Activated CD4-positive, alpha-beta memory T cell treated with anti-CD3 and anti-CD28 coated beads for 36 hours (primary cell): ENCODE measurements around the gene PLSCR5. TPM values are rescaled to one million over a fixed set of nuclear protein-coding genes. Genes with fewer than 3 reads are reported as not detected.

Experiments
- CTCF ChIA-PET: fragments of 350-600 bp; sonication (Branson Sonifier 250); formaldehyde crosslinking; loops from one replicate; lab custom pipeline; 2021; ENCODE audit warnings: antibody characterized with exemption, inconsistent platforms; lab: Charles Lee
- POLR2A ChIA-PET: fragments of 350-600 bp; sonication (Branson Sonifier 250); formaldehyde crosslinking; loops from one replicate; lab custom pipeline; 2021; ENCODE audit warnings: antibody characterized with exemption; lab: Charles Lee
- DNase-seq: peaks from one replicate; pipeline ENCODE4 v3.0.0-alpha.2; 2020
- H3K27ac Mint-ChIP-seq: one replicate; pipeline ENCODE4 v1.8.0; 2021; ENCODE audit warnings: mixed read lengths
- H3K27me3 Mint-ChIP-seq: one replicate; pipeline ENCODE4 v1.8.0; 2021; ENCODE audit warnings: mixed read lengths
- H3K36me3 Mint-ChIP-seq: one replicate; pipeline ENCODE4 v1.8.0; 2021; ENCODE audit warnings: mixed read lengths
- H3K4me1 Mint-ChIP-seq: one replicate; pipeline ENCODE4 v1.8.0; 2021; ENCODE audit warnings: low read depth, mixed read lengths
- H3K4me3 Mint-ChIP-seq: one replicate; pipeline ENCODE4 v1.8.0; 2021; ENCODE audit warnings: mild to moderate bottlenecking, mixed read lengths
- H3K9me3 Mint-ChIP-seq: one replicate; pipeline ENCODE4 v1.8.0; 2021; ENCODE audit warnings: mixed read lengths
- intact Hi-C: fragments of 100-400 bp; cut with micrococcal nuclease; formaldehyde crosslinking; loops from one replicate; pipeline ENCODE4 v1.15.1; 2023
- total RNA-seq, 2 experiments: library from RNA; stranded (reverse); gene quantifications; one replicate each; pipeline ENCODE4 v1.2.3, GENCODE V29; 2021

Gene PLSCR5, protein sequence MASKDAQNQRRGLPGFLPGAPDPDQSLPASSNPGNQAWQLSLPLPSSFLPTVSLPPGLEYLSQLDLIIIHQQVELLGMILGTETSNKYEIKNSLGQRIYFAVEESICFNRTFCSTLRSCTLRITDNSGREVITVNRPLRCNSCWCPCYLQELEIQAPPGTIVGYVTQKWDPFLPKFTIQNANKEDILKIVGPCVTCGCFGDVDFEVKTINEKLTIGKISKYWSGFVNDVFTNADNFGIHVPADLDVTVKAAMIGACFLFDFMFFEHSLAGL
- total RNA-seq, result not detected

DNA sequence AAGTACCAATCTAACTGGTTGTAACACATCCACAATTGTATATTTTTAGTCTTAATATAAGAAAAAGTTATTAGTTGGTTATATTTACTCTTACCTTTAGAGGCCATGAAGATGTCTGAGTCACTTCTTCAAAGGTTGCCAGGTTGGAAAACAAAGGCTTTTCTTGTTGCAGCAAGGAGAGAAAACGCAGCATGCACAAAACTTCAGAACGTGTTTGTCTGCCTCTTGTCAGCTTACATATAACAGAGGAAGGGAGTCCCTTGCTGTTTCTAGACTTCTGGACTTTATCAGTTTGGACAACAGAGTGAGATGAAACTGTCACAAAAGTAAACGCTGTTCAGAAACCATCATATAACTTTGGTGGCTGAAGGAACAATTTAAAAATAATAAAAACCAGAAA lies at the start of gene PLSCR5:
Gene PLSCR5 (minus strand): TSS at position 241 of the 400 bp plus-strand sequence. CDS start 134 bp downstream, at position 107.
- no peak for DNase-seq
- no peak within 1 kb of the TSS for H3K4me3 Mint-ChIP-seq
- peaks cover 6% of the 10 kb centered on the region for H3K27me3 Mint-ChIP-seq
- H3K36me3 Mint-ChIP-seq, result no peaks in the 10 kb centered on the region
- no peak within 1 kb of the TSS for H3K27ac Mint-ChIP-seq
- CTCF ChIA-PET, result no interaction called here
- H3K9me3 Mint-ChIP-seq, result no peaks in the 10 kb centered on the region
- intact Hi-C loops, result no loop called here
- H3K4me1 Mint-ChIP-seq, result no peaks in the 10 kb centered on the region
- POLR2A ChIA-PET, result no interaction called here

DNA sequence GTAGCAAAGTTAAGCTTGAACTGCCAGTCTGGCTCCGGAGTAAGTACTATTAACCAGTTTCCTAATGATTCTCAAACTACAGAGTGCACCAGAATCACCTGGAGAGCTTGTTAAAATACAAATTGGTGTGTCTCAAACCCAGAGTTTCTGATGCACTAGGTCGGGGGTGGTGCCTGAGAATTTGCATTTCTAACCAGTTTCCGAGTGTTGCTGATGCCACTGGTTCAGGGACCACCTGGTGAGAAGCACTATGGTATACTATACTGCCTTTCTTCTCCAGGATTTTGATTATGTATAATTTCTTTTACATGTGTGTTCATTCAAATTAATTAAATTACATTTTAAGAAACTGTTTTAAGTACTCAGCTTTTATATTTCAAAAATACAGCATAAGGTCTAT lies 48.8 kb upstream of the PLSCR5 start:
- ChIA-PET POLR2A (no interaction called here), CTCF (no interaction called here)
- Mint-ChIP-seq H3K9me3 (no peaks in the 10 kb centered on the region), H3K4me3 (no peak overlapping the region), H3K36me3 (no peaks in the 10 kb centered on the region), H3K27me3 (no peaks in the 10 kb centered on the region), H3K4me1 (no peaks in the 10 kb centered on the region), H3K27ac (no peak overlapping the region)
- intact Hi-C loops, result no loop called here
- no peak for DNase-seq

DNA sequence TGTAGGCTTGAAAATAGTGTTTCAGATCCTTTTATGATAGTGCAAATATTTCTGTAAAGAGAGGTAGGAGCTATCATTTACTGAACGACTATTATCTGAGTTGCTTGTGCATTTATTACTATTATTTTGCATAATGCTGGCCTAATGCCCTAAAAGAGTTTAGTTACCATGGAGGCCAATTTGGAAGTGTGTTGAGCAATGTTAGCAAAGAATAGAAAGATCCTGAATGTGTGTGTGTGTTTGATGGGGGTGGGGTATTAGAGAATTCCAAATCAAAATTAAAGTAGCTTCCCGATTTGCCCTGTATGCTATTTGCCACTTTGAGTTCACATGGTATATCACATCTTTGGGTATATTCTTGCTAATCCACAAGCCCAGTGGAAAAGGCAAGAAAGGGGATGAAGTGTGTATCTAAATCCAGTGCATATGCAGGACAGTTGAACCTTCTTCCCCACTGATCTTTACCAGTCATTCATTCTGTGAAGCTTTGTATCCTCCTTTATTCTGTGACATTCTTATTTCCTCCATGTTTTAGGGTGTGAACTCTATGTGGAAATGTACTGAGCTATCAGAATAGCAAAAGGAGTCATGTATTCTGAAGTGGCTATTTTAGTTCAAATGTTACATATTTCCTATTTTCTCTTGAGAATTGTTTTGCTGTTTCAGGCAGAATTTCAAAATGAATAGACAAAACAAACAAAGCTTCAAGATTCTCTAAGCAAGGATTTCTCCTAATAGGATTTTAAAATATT lies 45.7 kb upstream of the PLSCR5 start:
- Mint-ChIP-seq H3K36me3 (no peaks in the 10 kb centered on the region), H3K4me1 (no peaks in the 10 kb centered on the region), H3K4me3 (no peak overlapping the region), H3K27me3 (no peaks in the 10 kb centered on the region), H3K9me3 (no peaks in the 10 kb centered on the region), H3K27ac (no peak overlapping the region)
- no peak for DNase-seq
- intact Hi-C loops, result no loop called here
- ChIA-PET CTCF (interaction anchor here (0.6 to 1.3 kb wide), 3 partner anchors 10 to 241 kb away, joined by 3 to 4 read pairs (median 3); no protein-coding TSS in a partner anchor), POLR2A (no interaction called here)

DNA sequence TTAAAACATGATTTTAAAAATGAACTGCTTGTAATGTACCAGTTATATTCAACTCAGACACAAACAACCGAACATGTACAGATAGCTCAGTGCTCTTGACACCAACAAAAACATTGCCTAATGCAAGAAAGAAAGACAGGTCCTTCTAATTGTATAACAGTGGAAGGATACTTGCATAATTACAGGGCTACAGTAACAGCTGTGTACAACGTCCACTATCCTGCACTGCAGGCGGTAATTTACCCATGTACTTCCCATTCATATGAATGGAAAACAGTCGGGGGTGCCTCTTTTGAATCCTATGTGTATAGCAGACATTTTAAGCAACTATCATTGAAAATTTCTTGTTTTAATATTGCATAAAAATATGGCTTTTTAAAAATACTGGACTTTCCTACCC lies 41.1 kb upstream of the PLSCR5 start:
- Mint-ChIP-seq H3K9me3 (no peaks in the 10 kb centered on the region), H3K27ac (no peak overlapping the region), H3K36me3 (no peaks in the 10 kb centered on the region), H3K4me1 (no peaks in the 10 kb centered on the region), H3K27me3 (no peaks in the 10 kb centered on the region), H3K4me3 (no peak overlapping the region)
- CTCF ChIA-PET, result no interaction called here
- intact Hi-C loops, result no loop called here
- POLR2A ChIA-PET, result no interaction called here
- DNase-seq, result no peak

- no peaks in the 10 kb centered on the region for H3K4me1 Mint-ChIP-seq
- H3K27me3 Mint-ChIP-seq, result no peaks in the 10 kb centered on the region
- no peak overlapping the region for H3K4me3 Mint-ChIP-seq
- no peaks in the 10 kb centered on the region for H3K9me3 Mint-ChIP-seq
- ChIA-PET POLR2A (no interaction called here), CTCF (interaction anchor here (0.6 to 1.4 kb wide), 12 partner anchors 9 to 916 kb away, joined by 3 to 6 read pairs (median 3); partner anchors contain the start of gene PLSCR1)
- DNase-seq, result no peak
- no peak overlapping the region for H3K27ac Mint-ChIP-seq
- no peaks in the 10 kb centered on the region for H3K36me3 Mint-ChIP-seq
- intact Hi-C loops, result loop anchor here (1.0 to 2.0 kb wide), 4 partner anchors 51 to 552 kb away; no protein-coding TSS in a partner anchor
These were observed 36.1 kb upstream of the PLSCR5 start for GRCh38 chr3:146640955-146641867.

GRCh38 chr3:146640361-146640760 lies 35.2 kb upstream of the PLSCR5 start:
- H3K27ac Mint-ChIP-seq, result no peak overlapping the region
- CTCF ChIA-PET, result interaction anchor here (0.8 to 1.4 kb wide), 5 partner anchors 10 to 606 kb away, joined by 3 to 4 read pairs (median 3); no protein-coding TSS in a partner anchor
- no peaks in the 10 kb centered on the region for H3K9me3 Mint-ChIP-seq
- POLR2A ChIA-PET, result no interaction called here
- no peak overlapping the region for H3K4me3 Mint-ChIP-seq
- no peak for DNase-seq
- intact Hi-C loops, result loop anchor here (1.0 to 2.0 kb wide), 3 partner anchors 50 to 552 kb away; no protein-coding TSS in a partner anchor
- H3K4me1 Mint-ChIP-seq, result no peaks in the 10 kb centered on the region
- no peaks in the 10 kb centered on the region for H3K27me3 Mint-ChIP-seq
- H3K36me3 Mint-ChIP-seq, result no peaks in the 10 kb centered on the region

DNA sequence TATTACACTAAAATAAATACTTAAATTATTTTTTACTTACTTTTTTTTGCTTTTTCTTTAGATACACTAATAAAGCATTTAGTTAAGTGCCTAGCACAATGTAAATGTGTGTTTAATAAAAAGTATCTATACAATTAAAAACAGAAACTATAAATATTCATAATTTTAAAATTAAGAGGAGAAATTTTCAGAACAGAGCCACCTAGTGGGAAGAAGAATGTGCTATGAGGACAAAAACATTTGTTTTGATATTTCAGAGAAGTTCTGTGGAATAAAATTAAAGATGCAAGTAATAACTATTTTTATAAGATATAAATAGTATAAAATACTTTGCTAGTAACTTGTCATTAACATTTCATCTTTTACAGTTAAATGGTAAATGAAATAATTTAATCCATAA lies 33.6 kb upstream of the PLSCR5 start:
- Mint-ChIP-seq H3K27me3 (no peaks in the 10 kb centered on the region), H3K36me3 (no peaks in the 10 kb centered on the region), H3K4me1 (no peaks in the 10 kb centered on the region), H3K9me3 (no peaks in the 10 kb centered on the region), H3K27ac (no peak overlapping the region), H3K4me3 (no peak overlapping the region)
- no peak for DNase-seq
- ChIA-PET POLR2A (no interaction called here), CTCF (interaction anchor here (0.6 to 1.5 kb wide), 5 partner anchors 11 to 450 kb away, joined by 3 to 9 read pairs (median 4); no protein-coding TSS in a partner anchor)
- intact Hi-C loops, result loop anchor here (5.0 kb wide), 1 partner anchor 571 kb away; no protein-coding TSS in a partner anchor

DNA sequence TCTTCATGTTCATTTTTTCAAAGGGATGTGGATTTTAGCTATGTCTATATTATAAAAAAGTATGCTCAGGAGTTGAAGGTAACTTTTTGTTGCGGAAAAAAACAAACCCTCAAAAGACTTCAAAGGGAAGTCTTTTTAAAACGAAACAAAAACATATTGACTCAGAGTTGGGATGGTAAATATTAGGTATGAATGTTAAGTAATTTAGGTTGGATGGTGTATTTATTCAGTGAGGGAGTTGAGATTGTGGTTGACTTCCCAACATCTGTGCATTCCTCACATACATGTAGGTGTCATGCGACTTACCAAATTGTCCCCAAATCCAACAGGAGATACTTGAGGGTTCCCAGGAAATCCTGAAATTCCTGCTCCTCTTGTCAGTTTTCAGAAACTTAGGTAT lies 32.7 kb upstream of the PLSCR5 start:
- DNase-seq, result no peak
- H3K27ac Mint-ChIP-seq, result no peak overlapping the region
- H3K27me3 Mint-ChIP-seq, result no peaks in the 10 kb centered on the region
- H3K36me3 Mint-ChIP-seq, result no peaks in the 10 kb centered on the region
- H3K4me1 Mint-ChIP-seq, result no peaks in the 10 kb centered on the region
- ChIA-PET CTCF (interaction anchor here (1.5 kb wide), 1 partner anchor 47 kb away, joined by 4 read pairs; no protein-coding TSS in a partner anchor), POLR2A (no interaction called here)
- H3K4me3 Mint-ChIP-seq, result no peak overlapping the region
- H3K9me3 Mint-ChIP-seq, result no peaks in the 10 kb centered on the region
- intact Hi-C loops, result loop anchor here (5.0 kb wide), 1 partner anchor 571 kb away; no protein-coding TSS in a partner anchor

DNA sequence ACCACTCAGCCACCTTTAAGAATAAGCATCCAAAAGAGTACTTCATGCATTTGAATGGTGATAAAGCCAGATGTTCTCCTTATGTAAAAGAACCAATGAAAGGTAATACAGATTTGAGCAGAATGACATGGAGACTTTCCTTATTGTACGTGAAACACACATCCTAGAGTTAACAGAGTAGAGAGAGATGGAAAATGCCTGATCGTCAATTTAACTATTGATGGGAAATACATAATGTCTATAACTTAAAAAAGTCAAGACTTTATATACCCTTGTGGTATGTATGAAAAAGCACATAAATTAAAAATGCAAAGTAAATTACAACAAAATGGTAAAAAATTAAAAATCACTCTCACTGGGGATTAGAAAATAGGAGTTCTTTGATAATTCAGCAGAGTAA lies 31.7 kb upstream of the PLSCR5 start:
- no peaks in the 10 kb centered on the region for H3K9me3 Mint-ChIP-seq
- intact Hi-C loops, result loop anchor here (5.0 kb wide), 1 partner anchor 570 kb away; no protein-coding TSS in a partner anchor

DNA sequence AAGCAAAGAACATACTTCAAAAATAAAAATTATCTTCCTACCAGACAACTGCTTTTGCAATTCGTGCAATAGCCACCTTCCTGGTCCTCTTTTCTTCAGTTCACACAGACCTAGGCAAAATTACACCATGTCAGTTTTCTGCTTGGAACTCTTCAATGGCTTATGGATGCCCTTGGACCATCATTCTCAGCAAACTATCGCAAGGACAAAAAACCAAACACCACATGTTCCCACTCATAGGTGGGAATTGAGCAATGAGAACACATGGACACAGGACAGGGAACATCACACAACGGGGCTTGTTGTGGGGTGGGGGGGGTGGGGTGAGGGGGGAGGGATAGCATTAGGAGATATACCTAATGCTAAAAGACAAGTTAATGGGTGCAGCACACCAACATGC lies 29.2 kb upstream of the PLSCR5 start:
- Mint-ChIP-seq H3K27me3 (no peaks in the 10 kb centered on the region), H3K36me3 (no peaks in the 10 kb centered on the region), H3K4me3 (no peak overlapping the region), H3K4me1 (no peaks in the 10 kb centered on the region), H3K27ac (no peak overlapping the region), H3K9me3 (no peaks in the 10 kb centered on the region)
- POLR2A ChIA-PET, result no interaction called here
- intact Hi-C loops, result no loop called here
- CTCF ChIA-PET, result no interaction called here
- no peak for DNase-seq

More for the DNA sequence above, 31.7 kb upstream of the PLSCR5 start:
- Mint-ChIP-seq H3K4me3 (no peak overlapping the region), H3K36me3 (no peaks in the 10 kb centered on the region), H3K4me1 (no peaks in the 10 kb centered on the region), H3K27ac (no peak overlapping the region), H3K27me3 (no peaks in the 10 kb centered on the region)
- CTCF ChIA-PET, result no interaction called here
- DNase-seq, result no peak
- POLR2A ChIA-PET, result no interaction called here

- ChIA-PET POLR2A (no interaction called here), CTCF (interaction anchor here (1.1 kb wide), 1 partner anchor 10 kb away, joined by 3 read pairs; no protein-coding TSS in a partner anchor)
- H3K27me3 Mint-ChIP-seq, result no peaks in the 10 kb centered on the region
- no peaks in the 10 kb centered on the region for H3K36me3 Mint-ChIP-seq
- no peak for DNase-seq
- H3K27ac Mint-ChIP-seq, result no peak overlapping the region
- no peaks in the 10 kb centered on the region for H3K9me3 Mint-ChIP-seq
- intact Hi-C loops, result no loop called here
- peaks cover 8% of the 10 kb centered on the region for H3K4me1 Mint-ChIP-seq
- H3K4me3 Mint-ChIP-seq, result no peak overlapping the region
These were observed 23.5 kb upstream of the PLSCR5 start for GRCh38 chr3:146628671-146629070.
